ENCODE results near the gene MAD2L1BP. TPM values are rescaled to one million over a fixed set of nuclear protein-coding genes. Genes with fewer than 3 reads are reported as not detected.

MAD2L1BP gene
- total RNA-seq, 1 experiment from 2014 or later, result 33.5 TPM

DNA sequence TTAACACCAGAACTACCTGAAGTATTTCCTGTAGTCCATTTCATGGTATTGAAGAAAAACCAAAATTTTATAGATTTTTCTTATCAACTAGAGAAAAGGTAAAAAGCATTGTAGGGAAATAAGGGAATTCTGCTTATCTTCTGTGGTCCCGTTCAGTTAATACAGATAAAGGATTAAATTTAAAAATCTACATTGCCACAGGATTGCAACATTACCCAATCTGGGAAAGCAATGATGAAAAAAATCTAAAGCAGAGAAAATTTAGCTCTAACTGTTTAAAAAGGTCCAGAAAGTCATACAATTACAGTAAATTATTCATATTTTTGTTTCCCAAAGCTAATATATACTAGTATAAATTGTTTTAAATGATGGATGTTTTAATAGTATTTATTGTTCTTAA lies 41.7 kb upstream of the MAD2L1BP start:
- ChIA-PET POLR2A (interaction anchor here (0.7 kb wide), 1 partner anchor 406 kb away, joined by 8 read pairs; no protein-coding TSS in a partner anchor), CTCF (no interaction called here)
- Histone ChIP-seq H3K36me3 (ENCODE audit: control insufficient read depth, insufficient read depth, low read length) (no peaks in the 10 kb centered on the region), H3K4me1 (no peaks in the 10 kb centered on the region), H3K4me3 (ENCODE audit: low read depth, low read length) (no peak overlapping the region), H3K9me3 (no peaks in the 10 kb centered on the region), H3K27me3 (replicated peaks; ENCODE audit: control insufficient read depth, insufficient read depth, low read length) (no peaks in the 10 kb centered on the region)
- no TSS peak for BruUV-seq (replicated peaks)
- Mint-ChIP-seq H3K9me3 (ENCODE audit: unreplicated experiment) (no peaks in the 10 kb centered on the region), H3K27ac (ENCODE audit: unreplicated experiment) (no peak overlapping the region), H3K4me1 (ENCODE audit: low read depth, unreplicated experiment) (no peaks in the 10 kb centered on the region), H3K4me3 (ENCODE audit: unreplicated experiment) (no peak overlapping the region), H3K27me3 (ENCODE audit: insufficient read depth, unreplicated experiment) (no peaks in the 10 kb centered on the region), H3K36me3 (ENCODE audit: insufficient read depth, unreplicated experiment) (peaks cover 11% of the 10 kb centered on the region)
- intact Hi-C loops (cut with micrococcal nuclease; ENCODE audit: unreplicated experiment), result no loop called here
- TF ChIP-seq, protein P1, sequence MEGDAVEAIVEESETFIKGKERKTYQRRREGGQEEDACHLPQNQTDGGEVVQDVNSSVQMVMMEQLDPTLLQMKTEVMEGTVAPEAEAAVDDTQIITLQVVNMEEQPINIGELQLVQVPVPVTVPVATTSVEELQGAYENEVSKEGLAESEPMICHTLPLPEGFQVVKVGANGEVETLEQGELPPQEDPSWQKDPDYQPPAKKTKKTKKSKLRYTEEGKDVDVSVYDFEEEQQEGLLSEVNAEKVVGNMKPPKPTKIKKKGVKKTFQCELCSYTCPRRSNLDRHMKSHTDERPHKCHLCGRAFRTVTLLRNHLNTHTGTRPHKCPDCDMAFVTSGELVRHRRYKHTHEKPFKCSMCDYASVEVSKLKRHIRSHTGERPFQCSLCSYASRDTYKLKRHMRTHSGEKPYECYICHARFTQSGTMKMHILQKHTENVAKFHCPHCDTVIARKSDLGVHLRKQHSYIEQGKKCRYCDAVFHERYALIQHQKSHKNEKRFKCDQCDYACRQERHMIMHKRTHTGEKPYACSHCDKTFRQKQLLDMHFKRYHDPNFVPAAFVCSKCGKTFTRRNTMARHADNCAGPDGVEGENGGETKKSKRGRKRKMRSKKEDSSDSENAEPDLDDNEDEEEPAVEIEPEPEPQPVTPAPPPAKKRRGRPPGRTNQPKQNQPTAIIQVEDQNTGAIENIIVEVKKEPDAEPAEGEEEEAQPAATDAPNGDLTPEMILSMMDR (IDR thresholded peaks at IDR 0.05; ENCODE audit: insufficient read depth in 1 of 2, low read depth in 1 of 2, low read length in 1 of 2, severe bottlenecking in 1 of 2, unreplicated experiment in 1 of 2), result no peak
- DNase-seq, result no peak

GRCh38 chr6:43600595-43600994 lies 35.0 kb upstream of the MAD2L1BP start:
- H3K9me3 Mint-ChIP-seq (ENCODE audit: unreplicated experiment), result no peaks in the 10 kb centered on the region
- DNase-seq, result no peak
- BruUV-seq (replicated peaks), result no TSS peak
- Histone ChIP-seq H3K36me3 (ENCODE audit: control insufficient read depth, insufficient read depth, low read length) (no peaks in the 10 kb centered on the region; the same call in 1 of the 2 replicates), H3K27me3 (replicated peaks; ENCODE audit: control insufficient read depth, insufficient read depth, low read length) (no peaks in the 10 kb centered on the region), H3K4me1 (no peaks in the 10 kb centered on the region), H3K4me3 (ENCODE audit: low read depth, low read length) (no peak overlapping the region), H3K9me3 (no peaks in the 10 kb centered on the region)
- TF ChIP-seq, protein P1 (IDR thresholded peaks at IDR 0.05; ENCODE audit: insufficient read depth in 1 of 2, low read depth in 1 of 2, low read length in 1 of 2, severe bottlenecking in 1 of 2, unreplicated experiment in 1 of 2), result no peak
- POLR2A ChIA-PET, result no interaction called here
- H3K36me3 Mint-ChIP-seq (ENCODE audit: insufficient read depth, unreplicated experiment), result peaks cover 22% of the 10 kb centered on the region
- H3K4me3 Mint-ChIP-seq (ENCODE audit: unreplicated experiment), result no peak overlapping the region
- intact Hi-C loops (cut with micrococcal nuclease; ENCODE audit: unreplicated experiment), result no loop called here
- CTCF ChIA-PET, result no interaction called here
- H3K27ac Mint-ChIP-seq (ENCODE audit: unreplicated experiment), result no peak overlapping the region
- no peaks in the 10 kb centered on the region for H3K4me1 Mint-ChIP-seq (ENCODE audit: low read depth, unreplicated experiment)
- no peaks in the 10 kb centered on the region for H3K27me3 Mint-ChIP-seq (ENCODE audit: insufficient read depth, unreplicated experiment)

- H3K36me3 ChIP-seq (ENCODE audit: control insufficient read depth, insufficient read depth, low read length), result no peaks in the 10 kb centered on the region; the same call in 1 of the 2 replicates
Measured at GRCh38 chr6:43604174-43604573, 31.5 kb upstream of the MAD2L1BP start.

More at GRCh38 chr6:43604174-43604573, 31.5 kb upstream of the MAD2L1BP start:
- POLR2A ChIA-PET, result no interaction called here
- Mint-ChIP-seq H3K27me3 (ENCODE audit: insufficient read depth, unreplicated experiment) (no peaks in the 10 kb centered on the region), H3K9me3 (ENCODE audit: unreplicated experiment) (no peaks in the 10 kb centered on the region), H3K36me3 (ENCODE audit: insufficient read depth, unreplicated experiment) (peaks cover 30% of the 10 kb centered on the region), H3K27ac (ENCODE audit: unreplicated experiment) (no peak overlapping the region), H3K4me1 (ENCODE audit: low read depth, unreplicated experiment) (peaks cover 6% of the 10 kb centered on the region), H3K4me3 (ENCODE audit: unreplicated experiment) (no peak overlapping the region)
- no TSS peak for BruUV-seq (replicated peaks)
- TF ChIP-seq, protein P1 (IDR thresholded peaks at IDR 0.05; ENCODE audit: insufficient read depth in 1 of 2, low read depth in 1 of 2, low read length in 1 of 2, severe bottlenecking in 1 of 2, unreplicated experiment in 1 of 2), result no peak
- Histone ChIP-seq H3K9me3 (no peaks in the 10 kb centered on the region), H3K27me3 (replicated peaks; ENCODE audit: control insufficient read depth, insufficient read depth, low read length) (no peaks in the 10 kb centered on the region), H3K4me1 (peaks cover 2% of the 10 kb centered on the region), H3K4me3 (ENCODE audit: low read depth, low read length) (no peak overlapping the region)
- no peak for DNase-seq
- CTCF ChIA-PET, result no interaction called here
- intact Hi-C loops (cut with micrococcal nuclease; ENCODE audit: unreplicated experiment), result no loop called here
